ENCODE data around the gene GPBP1L1. TPM values are rescaled to one million over a fixed set of nuclear protein-coding genes. Genes with fewer than 3 reads are reported as not detected.

Gene GPBP1L1
- total and polyA plus RNA-seq, 9 donors, result 36.0 to 89.5 (median 78.7) TPM

DNA sequence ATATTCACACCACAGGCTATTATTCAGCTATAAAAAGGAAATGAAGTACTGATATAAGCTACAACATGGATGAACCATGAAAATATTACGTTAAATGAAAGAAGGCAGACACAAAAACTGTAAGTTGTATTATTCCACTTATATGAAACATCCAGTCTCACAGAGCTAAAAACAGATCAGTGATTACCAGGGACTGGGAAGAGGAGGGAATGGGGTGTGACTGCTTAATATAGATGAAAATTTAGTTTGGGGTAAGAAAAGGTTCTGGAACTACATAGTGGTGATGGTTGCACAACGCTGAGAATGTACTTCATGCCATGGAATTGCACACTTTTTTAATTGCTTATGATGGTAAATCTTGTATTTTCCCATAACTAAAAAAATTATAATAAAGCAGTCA lies 19.5 kb downstream of the GPBP1L1 start:
- 84% methylated on average over 2 of the region's 2 CpGs for WGBS, 3 donors
- H3K4me1 ChIP-seq (ENCODE audit: insufficient read depth), result peaks cover 7% of the 10 kb centered on the region
- no peak for DNase-seq
- H3K27me3 ChIP-seq, result no peaks in the 10 kb centered on the region
- H3K27ac ChIP-seq, result no peak overlapping the region
- TF ChIP-seq, protein P1, sequence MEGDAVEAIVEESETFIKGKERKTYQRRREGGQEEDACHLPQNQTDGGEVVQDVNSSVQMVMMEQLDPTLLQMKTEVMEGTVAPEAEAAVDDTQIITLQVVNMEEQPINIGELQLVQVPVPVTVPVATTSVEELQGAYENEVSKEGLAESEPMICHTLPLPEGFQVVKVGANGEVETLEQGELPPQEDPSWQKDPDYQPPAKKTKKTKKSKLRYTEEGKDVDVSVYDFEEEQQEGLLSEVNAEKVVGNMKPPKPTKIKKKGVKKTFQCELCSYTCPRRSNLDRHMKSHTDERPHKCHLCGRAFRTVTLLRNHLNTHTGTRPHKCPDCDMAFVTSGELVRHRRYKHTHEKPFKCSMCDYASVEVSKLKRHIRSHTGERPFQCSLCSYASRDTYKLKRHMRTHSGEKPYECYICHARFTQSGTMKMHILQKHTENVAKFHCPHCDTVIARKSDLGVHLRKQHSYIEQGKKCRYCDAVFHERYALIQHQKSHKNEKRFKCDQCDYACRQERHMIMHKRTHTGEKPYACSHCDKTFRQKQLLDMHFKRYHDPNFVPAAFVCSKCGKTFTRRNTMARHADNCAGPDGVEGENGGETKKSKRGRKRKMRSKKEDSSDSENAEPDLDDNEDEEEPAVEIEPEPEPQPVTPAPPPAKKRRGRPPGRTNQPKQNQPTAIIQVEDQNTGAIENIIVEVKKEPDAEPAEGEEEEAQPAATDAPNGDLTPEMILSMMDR (IDR thresholded peaks at IDR 0.05), result no peak
- TF ChIP-seq POLR2A (IDR thresholded peaks at IDR 0.05) (no peak), EP300 (IDR thresholded peaks at IDR 0.05) (no peak)
- H3K36me3 ChIP-seq, result no peaks in the 10 kb centered on the region
- H3K9me3 ChIP-seq, result no peaks in the 10 kb centered on the region
- H3K4me3 ChIP-seq, result no peak overlapping the region
- intact Hi-C loops (cut with DNase I), result no loop called here

- DNase-seq, result no peak
- 41 to 52% (median 45%) methylated on average over 2 of the region's 2 CpGs for WGBS, 3 donors
- Histone ChIP-seq H3K27me3 (no peaks in the 10 kb centered on the region), H3K9me3 (no peaks in the 10 kb centered on the region), H3K4me1 (ENCODE audit: insufficient read depth) (no peaks in the 10 kb centered on the region), H3K36me3 (no peaks in the 10 kb centered on the region), H3K4me3 (no peak overlapping the region), H3K27ac (no peak overlapping the region)
- intact Hi-C loops (cut with DNase I), result no loop called here
- TF ChIP-seq EP300 (IDR thresholded peaks at IDR 0.05) (no peak), POLR2A (IDR thresholded peaks at IDR 0.05) (no peak)
- TF ChIP-seq, protein P1 (IDR thresholded peaks at IDR 0.05), result no peak
Observed at GRCh38 chr1:45660336-45660735, 26.0 kb downstream of the GPBP1L1 start.

DNA sequence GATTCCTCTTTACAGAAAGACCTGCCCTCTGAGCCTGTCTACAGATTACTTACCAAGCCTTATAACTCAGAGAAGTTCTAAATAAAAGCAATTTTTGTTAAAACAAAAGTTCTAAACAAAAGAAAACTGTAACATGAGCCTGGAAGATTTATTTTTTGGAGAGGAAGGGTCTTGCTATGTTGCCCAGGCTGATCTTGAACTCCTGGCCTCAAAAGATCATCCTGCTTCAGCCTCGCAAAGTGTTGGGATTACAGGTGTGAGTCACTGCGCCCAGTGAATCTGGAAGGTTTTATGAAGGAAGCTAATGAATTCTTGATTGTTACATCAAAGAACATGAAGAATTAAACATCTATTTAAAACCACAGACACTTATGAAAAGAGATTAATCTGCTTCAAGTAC lies 27.1 kb downstream of the GPBP1L1 start:
- WGBS, 3 donors, result 95 to 99% (median 99%) methylated on average over 2 of the region's 2 CpGs
- Histone ChIP-seq H3K4me1 (ENCODE audit: insufficient read depth) (no peaks in the 10 kb centered on the region), H3K27me3 (no peaks in the 10 kb centered on the region), H3K4me3 (no peak overlapping the region), H3K9me3 (no peaks in the 10 kb centered on the region), H3K27ac (no peak overlapping the region), H3K36me3 (no peaks in the 10 kb centered on the region)
- no peak for DNase-seq
- TF ChIP-seq, protein P1 (IDR thresholded peaks at IDR 0.05), result no peak
- TF ChIP-seq POLR2A (IDR thresholded peaks at IDR 0.05), result no peak
- TF ChIP-seq EP300 (IDR thresholded peaks at IDR 0.05), result no peak
- intact Hi-C loops (cut with DNase I), result no loop called here

DNA sequence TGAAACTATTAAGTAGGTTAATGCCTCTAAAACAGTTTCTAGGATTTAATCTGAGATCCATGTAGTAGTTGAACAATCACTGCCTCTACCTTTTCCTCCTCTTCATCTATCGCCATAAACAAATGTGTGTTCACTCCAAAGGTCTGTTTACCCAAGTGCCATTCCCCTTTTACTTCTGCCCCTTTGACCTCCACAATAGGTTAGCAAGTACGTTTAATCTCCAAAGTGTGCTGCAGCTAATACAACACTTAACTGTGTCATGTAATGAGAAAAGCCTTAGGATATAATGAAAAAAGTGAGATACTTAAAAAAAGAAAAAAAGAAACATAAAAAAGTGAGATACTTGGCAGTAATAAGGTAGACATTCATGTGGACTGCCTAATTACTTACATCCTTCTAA lies 28.2 kb downstream of the GPBP1L1 start:
- Histone ChIP-seq H3K9me3 (no peaks in the 10 kb centered on the region), H3K4me1 (ENCODE audit: insufficient read depth) (no peaks in the 10 kb centered on the region), H3K36me3 (no peaks in the 10 kb centered on the region), H3K4me3 (no peak overlapping the region), H3K27ac (no peak overlapping the region), H3K27me3 (no peaks in the 10 kb centered on the region)
- intact Hi-C loops (cut with DNase I), result no loop called here
- DNase-seq, result no peak
- WGBS, 3 donors, result 74 to 80% (median 78%) methylated on average over 2 of the region's 2 CpGs
- TF ChIP-seq POLR2A (IDR thresholded peaks at IDR 0.05) (no peak), EP300 (IDR thresholded peaks at IDR 0.05) (no peak)
- TF ChIP-seq, protein P1 (IDR thresholded peaks at IDR 0.05), result no peak

All from ovary (tissue), 9 donors.